Body of pancreas (tissue), 4 donors: Measurements from ENCODE around the gene CYP19A1.

Source experiments
- CTCF ChIP-seq, 7 experiments: fragments of 450-650 bp in 4 of 7; fragments of 200-600 bp in 3 of 7; sonication (generic) in 3 of 7; IDR thresholded peaks; one replicate each; pipeline ENCODE4 v1.5.1; 2016 to 2019; ENCODE audit warnings: antibody characterized with exemption in 7 of 7
- POLR2A ChIP-seq, 3 donors: fragments of 450-650 bp; IDR thresholded peaks; one replicate each; pipeline ENCODE4 v1.6.1; 2016; ENCODE audit warnings: antibody characterized with exemption in 3 of 3, mild to moderate bottlenecking in 2 of 3

DNA sequence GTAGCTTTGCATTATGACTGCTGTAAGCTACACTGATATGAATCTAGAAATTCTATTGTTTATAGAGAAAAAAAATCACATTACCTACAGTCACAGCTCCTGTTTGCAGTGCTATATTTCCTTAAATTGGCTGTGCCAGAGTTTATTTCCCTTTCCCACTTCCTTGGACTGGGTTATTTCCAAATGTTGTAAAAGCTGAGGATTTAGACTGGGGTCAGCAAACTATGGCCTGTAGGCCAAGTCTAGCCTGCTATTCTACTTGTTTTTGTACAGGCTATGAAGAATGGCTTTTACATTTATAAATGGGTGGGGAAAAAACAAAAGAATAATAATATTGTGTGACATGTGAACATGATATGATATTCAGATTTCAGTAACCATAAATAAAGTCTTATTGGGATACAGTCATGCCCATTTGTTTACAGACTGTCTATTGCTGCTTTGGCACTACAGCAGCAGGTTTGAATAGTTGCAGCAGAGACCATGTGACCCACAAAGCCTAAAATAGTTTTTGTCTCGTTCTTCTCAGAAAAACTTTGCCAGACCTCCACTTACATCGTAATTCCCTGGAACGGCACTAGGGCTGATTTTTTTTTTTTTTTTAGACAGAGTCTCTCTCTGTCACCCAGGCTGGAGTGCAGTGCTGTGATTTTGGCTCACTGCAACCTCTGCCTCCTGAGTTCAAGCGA lies 10.9 kb upstream of the CYP19A1 start:
- TF ChIP-seq CTCF (IDR thresholded peaks at IDR 0.05) (no peak), POLR2A (IDR thresholded peaks at IDR 0.05) (no peak)
